Measurements from ENCODE around the gene SCAMP1. TPM values are rescaled to one million over a fixed set of nuclear protein-coding genes. Genes with fewer than 3 reads are reported as not detected.

The SCAMP1 gene
- polyA plus RNA-seq, 3 donors: 5.4 to 52.4 (median 47.8) TPM

DNA sequence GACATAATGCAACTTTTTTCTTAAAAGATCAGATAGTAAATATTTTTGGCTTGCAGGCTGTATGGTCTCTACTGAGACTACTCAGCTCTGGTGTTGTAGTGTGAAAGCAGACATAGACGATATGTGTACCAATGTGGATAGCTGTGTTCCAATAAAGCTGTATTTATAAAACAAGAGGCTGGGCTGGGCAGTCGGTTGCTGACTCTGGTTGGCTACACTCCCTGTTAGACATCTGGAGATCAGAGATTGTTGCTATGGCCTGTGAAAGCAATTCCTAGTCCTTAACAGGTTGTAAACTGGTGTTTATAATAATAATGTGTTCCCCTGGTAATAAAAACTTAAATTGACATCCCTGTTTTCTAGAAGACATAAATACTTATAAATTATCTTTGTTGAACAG, 24.4 kb upstream of the SCAMP1 start:
- TF ChIP-seq, protein P1, sequence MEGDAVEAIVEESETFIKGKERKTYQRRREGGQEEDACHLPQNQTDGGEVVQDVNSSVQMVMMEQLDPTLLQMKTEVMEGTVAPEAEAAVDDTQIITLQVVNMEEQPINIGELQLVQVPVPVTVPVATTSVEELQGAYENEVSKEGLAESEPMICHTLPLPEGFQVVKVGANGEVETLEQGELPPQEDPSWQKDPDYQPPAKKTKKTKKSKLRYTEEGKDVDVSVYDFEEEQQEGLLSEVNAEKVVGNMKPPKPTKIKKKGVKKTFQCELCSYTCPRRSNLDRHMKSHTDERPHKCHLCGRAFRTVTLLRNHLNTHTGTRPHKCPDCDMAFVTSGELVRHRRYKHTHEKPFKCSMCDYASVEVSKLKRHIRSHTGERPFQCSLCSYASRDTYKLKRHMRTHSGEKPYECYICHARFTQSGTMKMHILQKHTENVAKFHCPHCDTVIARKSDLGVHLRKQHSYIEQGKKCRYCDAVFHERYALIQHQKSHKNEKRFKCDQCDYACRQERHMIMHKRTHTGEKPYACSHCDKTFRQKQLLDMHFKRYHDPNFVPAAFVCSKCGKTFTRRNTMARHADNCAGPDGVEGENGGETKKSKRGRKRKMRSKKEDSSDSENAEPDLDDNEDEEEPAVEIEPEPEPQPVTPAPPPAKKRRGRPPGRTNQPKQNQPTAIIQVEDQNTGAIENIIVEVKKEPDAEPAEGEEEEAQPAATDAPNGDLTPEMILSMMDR (IDR thresholded peaks at IDR 0.05): no peak
- DNase-seq: no peak
- Histone ChIP-seq H3K4me1 (ENCODE audit: control insufficient read depth in 1 of 2, insufficient read depth in 2 of 2, low read length in 2 of 2) (peaks cover 12 to 15% of the 10 kb centered on the region in 2 donors), H3K9me3 (replicated peaks in 1 of 2; ENCODE audit: control insufficient read depth in 1 of 2, insufficient read depth in 1 of 2, low read length in 2 of 2) (peaks cover 12 to 16% of the 10 kb centered on the region in 2 donors), H3K27ac (ENCODE audit: low read depth in 1 of 2, low read length in 2 of 2) (no peak overlapping the region), H3K4me2 (replicated peaks; ENCODE audit: extremely low read depth, low read length, poor library complexity, severe bottlenecking) (no peak overlapping the region), H4K20me1 (ENCODE audit: insufficient read depth, low read length) (no peaks in the 10 kb centered on the region), H3K27me3 (ENCODE audit: control insufficient read depth in 2 of 2, insufficient read depth in 2 of 2, low read length in 2 of 2) (no peaks in the 10 kb centered on the region), H3K36me3 (replicated peaks in 1 of 2; ENCODE audit: control insufficient read depth in 1 of 2, insufficient read depth in 2 of 2, low read length in 2 of 2) (no peaks in the 10 kb centered on the region), H2AFZ (ENCODE audit: insufficient read depth, low read depth, low read length, poor library complexity, severe bottlenecking) (no peak overlapping the region), H3K4me3 (replicated peaks in 1 of 3; ENCODE audit: low read depth in 2 of 3, low read length in 3 of 3) (no peak overlapping the region), H3K9ac (ENCODE audit: insufficient read depth, low read length, poor library complexity, severe bottlenecking) (no peak overlapping the region), H3K79me2 (ENCODE audit: insufficient read depth, low read length) (no peaks in the 10 kb centered on the region)
- Mint-ChIP-seq H3K27me3 (ENCODE audit: low read depth in 3 of 3) (peaks cover 0 to 2% (median 1%) of the 10 kb centered on the region in 3 donors), H3K36me3 (peaks cover 0 to 4% of the 10 kb centered on the region in 2 donors), H3K4me1 (peaks cover 22% of the 10 kb centered on the region), H3K4me3 (no peak overlapping the region), H3K9me3 (peaks cover 19 to 26% (median 25%) of the 10 kb centered on the region in 7 donors), H3K27ac (no peak overlapping the region)
- intact Hi-C loops (cut with micrococcal nuclease): no loop called here
- WGBS (ENCODE audit: insufficient coverage): 100% methylated on average over 2 of the region's 2 CpGs

DNA sequence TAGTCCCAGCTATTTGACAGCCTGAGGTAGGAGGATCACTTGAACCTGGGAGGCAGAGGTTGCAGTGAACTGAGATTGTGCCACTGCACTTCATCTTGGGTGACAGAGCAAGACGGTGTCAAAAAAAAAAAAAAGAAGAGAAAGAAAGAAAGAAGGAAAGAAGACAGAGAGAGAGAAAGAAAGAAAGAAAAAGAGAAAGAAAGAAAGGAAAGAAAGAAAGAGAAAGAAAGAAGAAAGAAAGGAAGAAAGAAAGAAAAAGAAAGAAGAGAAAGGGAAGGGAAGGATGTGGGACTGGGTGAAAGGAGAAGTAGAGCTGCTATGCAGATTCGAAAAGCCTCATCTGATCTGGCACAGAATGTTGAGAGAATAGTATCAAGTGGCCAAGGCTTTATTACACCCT, 23.7 kb upstream of the SCAMP1 start:
- Histone ChIP-seq H3K9me3 (replicated peaks in 1 of 2; ENCODE audit: control insufficient read depth in 1 of 2, insufficient read depth in 1 of 2, low read length in 2 of 2) (peaks cover 12 to 16% of the 10 kb centered on the region in 2 donors), H3K9ac (ENCODE audit: insufficient read depth, low read length, poor library complexity, severe bottlenecking) (no peak overlapping the region), H3K36me3 (replicated peaks in 1 of 2; ENCODE audit: control insufficient read depth in 1 of 2, insufficient read depth in 2 of 2, low read length in 2 of 2) (no peaks in the 10 kb centered on the region), H3K4me1 (ENCODE audit: control insufficient read depth in 1 of 2, insufficient read depth in 2 of 2, low read length in 2 of 2) (peaks cover 12 to 15% of the 10 kb centered on the region in 2 donors), H4K20me1 (ENCODE audit: insufficient read depth, low read length) (no peaks in the 10 kb centered on the region), H3K4me3 (replicated peaks in 1 of 3; ENCODE audit: low read depth in 2 of 3, low read length in 3 of 3) (no peak overlapping the region), H2AFZ (ENCODE audit: insufficient read depth, low read depth, low read length, poor library complexity, severe bottlenecking) (no peak overlapping the region), H3K4me2 (replicated peaks; ENCODE audit: extremely low read depth, low read length, poor library complexity, severe bottlenecking) (no peak overlapping the region), H3K27ac (ENCODE audit: low read depth in 1 of 2, low read length in 2 of 2) (no peak overlapping the region), H3K79me2 (ENCODE audit: insufficient read depth, low read length) (no peaks in the 10 kb centered on the region), H3K27me3 (ENCODE audit: control insufficient read depth in 2 of 2, insufficient read depth in 2 of 2, low read length in 2 of 2) (no peaks in the 10 kb centered on the region)
- TF ChIP-seq, protein P1 (IDR thresholded peaks at IDR 0.05): no peak
- Mint-ChIP-seq H3K4me1 (peaks cover 22% of the 10 kb centered on the region), H3K4me3 (no peak overlapping the region), H3K9me3 (peaks cover 19 to 26% (median 25%) of the 10 kb centered on the region in 7 donors), H3K27me3 (ENCODE audit: low read depth in 3 of 3) (peaks cover 0 to 2% (median 1%) of the 10 kb centered on the region in 3 donors), H3K36me3 (peaks cover 0 to 4% of the 10 kb centered on the region in 2 donors), H3K27ac (no peak overlapping the region)
- intact Hi-C loops (cut with micrococcal nuclease): no loop called here
- no peak for DNase-seq
- 100% methylated on average over 1 of the region's 2 CpGs for WGBS (ENCODE audit: insufficient coverage)

Measured in CD14-positive monocyte (primary cell).